OCI-LY1 (cell line): ENCODE measurements around the gene SSBP3.

Source experiments
- H2AFZ ChIP-seq: fragments of 200-600 bp; sonication (generic), shearing (Covaris generic); 2 replicates; pipeline ENCODE4 v1.6.0; 2014; ENCODE audit warnings: antibody characterized with exemption, mild to moderate bottlenecking, low read length
- H3F3A ChIP-seq: fragments of 200-600 bp; sonication (generic), shearing (Covaris generic); 2 replicates; pipeline ENCODE4 v1.6.0; 2014; ENCODE audit warnings: mild to moderate bottlenecking, antibody characterized with exemption, low read length, moderate library complexity; ENCODE audit not compliant: insufficient read depth
- H3K27ac ChIP-seq: fragments of 200-600 bp; sonication (generic); 2 replicates; pipeline ENCODE4 v1.5.1; 2014; ENCODE audit warnings: low read length, mixed run types, mild to moderate bottlenecking, low read depth; ENCODE audit not compliant: poor library complexity, severe bottlenecking
- H3K27me3 ChIP-seq: fragments of 200-600 bp; sonication (generic); 2 replicates; pipeline ENCODE4 v1.6.0; 2014; ENCODE audit warnings: antibody characterized with exemption, mild to moderate bottlenecking, low read length, moderate library complexity; ENCODE audit not compliant: insufficient read depth
- H3K36me3 ChIP-seq: fragments of 200-600 bp; sonication (generic); 2 replicates; pipeline ENCODE4 v1.6.1; 2014; ENCODE audit warnings: mild to moderate bottlenecking, antibody characterized with exemption, low read length, moderate library complexity, mixed read lengths; ENCODE audit not compliant: insufficient read depth
- H3K4me1 ChIP-seq: fragments of 200-600 bp; sonication (generic); 2 replicates; pipeline ENCODE4 v1.5.1; 2014; ENCODE audit warnings: mild to moderate bottlenecking, low read length, moderate library complexity; ENCODE audit not compliant: insufficient read depth, severe bottlenecking
- H3K4me2 ChIP-seq: fragments of 200-600 bp; sonication (generic), shearing (Covaris generic); 2 replicates; pipeline ENCODE4 v1.6.1; 2014; ENCODE audit warnings: low read length
- H3K4me3 ChIP-seq: fragments of 200-600 bp; sonication (generic); 2 replicates; pipeline ENCODE4 v1.5.1; 2014; ENCODE audit warnings: low read length, low read depth, mild to moderate bottlenecking, mixed read lengths; ENCODE audit not compliant: poor library complexity, severe bottlenecking
- H3K79me2 ChIP-seq: fragments of 200-600 bp; shearing (Covaris generic); 2 replicates; pipeline ENCODE4 v1.6.1; 2016; ENCODE audit warnings: mixed run types, low read length, mixed read lengths; ENCODE audit not compliant: insufficient read depth
- H3K9ac ChIP-seq: fragments of 200-600 bp; sonication (generic), shearing (Covaris generic); 2 replicates; pipeline ENCODE4 v1.6.1; 2014; ENCODE audit warnings: mild to moderate bottlenecking, low read length, mixed read lengths
- H3K9me2 ChIP-seq: fragments of 200-600 bp; sonication (generic), shearing (Covaris generic); 2 replicates; pipeline ENCODE4 v1.6.1; 2014; ENCODE audit warnings: low read depth, mild to moderate bottlenecking, low read length, mixed read lengths
- H3K9me3 ChIP-seq: fragments of 200-600 bp; shearing (Covaris generic); 2 replicates; pipeline ENCODE4 v1.6.1; 2014; ENCODE audit warnings: low read length, mixed read lengths
- H4K20me1 ChIP-seq: fragments of 200-600 bp; sonication (generic), shearing (Covaris generic); 2 replicates; pipeline ENCODE4 v1.6.0; 2016; ENCODE audit warnings: mild to moderate bottlenecking, low read length; ENCODE audit not compliant: insufficient read depth
- CTCF ChIP-seq: fragments of 200-600 bp; sonication (generic), shearing (Covaris generic); IDR thresholded peaks from 2 replicates; pipeline ENCODE4 v1.5.1; 2017; ENCODE audit warnings: mild to moderate bottlenecking, antibody characterized with exemption, low read length, moderate library complexity, mixed read lengths
- EZH2 ChIP-seq: fragments of 200-600 bp; sonication (generic), shearing (Covaris generic); IDR thresholded peaks from 2 replicates; pipeline ENCODE4 v1.8.0; 2017; ENCODE audit warnings: borderline replicate concordance, mixed run types, mild to moderate bottlenecking, antibody characterized with exemption, low read length, moderate library complexity, mixed read lengths

Gene SSBP3

DNA sequence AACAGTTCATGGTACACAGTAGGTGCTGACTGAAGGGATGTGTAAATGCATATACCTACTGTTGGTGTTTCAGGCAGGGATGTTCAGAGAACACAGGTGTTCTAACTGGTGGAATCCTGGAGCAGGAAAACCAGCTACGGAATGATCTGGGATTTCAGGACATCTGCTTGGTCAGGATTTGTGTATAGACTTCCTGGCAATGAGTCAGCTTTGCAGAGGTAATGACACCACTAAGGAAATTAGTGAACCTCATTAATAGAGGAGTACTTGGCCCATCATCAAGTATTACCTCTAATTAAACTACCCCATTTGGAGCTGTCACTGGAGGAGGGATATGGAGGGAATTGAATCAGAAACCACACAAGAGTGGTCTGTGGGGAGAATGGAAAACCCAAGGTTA lies 198.9 kb downstream of the SSBP3 start:
- no peaks in the 10 kb centered on the region for H4K20me1 ChIP-seq
- TF ChIP-seq CTCF = no peak
- TF ChIP-seq EZH2 = no peak
- no peak overlapping the region for H3K4me2 ChIP-seq
- no peaks in the 10 kb centered on the region for H3K9me2 ChIP-seq
- H3K4me1 ChIP-seq = peaks cover 5% of the 10 kb centered on the region
- H3K9me3 ChIP-seq = no peaks in the 10 kb centered on the region
- H3K79me2 ChIP-seq = peaks cover 6% of the 10 kb centered on the region
- H3K4me3 ChIP-seq = no peak overlapping the region
- no peaks in the 10 kb centered on the region for H3F3A ChIP-seq
- H3K27me3 ChIP-seq = no peaks in the 10 kb centered on the region
- H3K36me3 ChIP-seq = peaks cover 78% of the 10 kb centered on the region
- no peak overlapping the region for H3K27ac ChIP-seq
- no peak overlapping the region for H3K9ac ChIP-seq
- H2AFZ ChIP-seq = no peak overlapping the region

DNA sequence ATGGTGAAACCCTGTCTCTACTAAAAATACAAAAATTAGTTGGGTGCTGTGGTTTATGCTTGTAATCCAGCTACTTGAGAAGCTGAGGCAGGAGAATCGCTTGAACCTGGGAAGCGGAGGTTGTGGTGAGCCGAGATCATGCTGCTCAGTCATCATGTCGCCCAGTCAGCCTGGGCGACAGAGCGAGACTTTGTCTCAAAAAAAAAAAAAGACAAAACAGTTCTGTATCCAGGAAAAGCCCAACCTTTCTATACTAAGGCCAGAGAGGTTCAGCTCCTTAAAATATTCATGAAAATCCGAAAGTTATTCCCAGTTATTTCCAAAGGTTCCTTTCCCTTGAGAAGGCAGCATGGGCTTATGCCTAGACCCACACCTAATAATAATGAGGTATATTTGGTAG lies 202.0 kb downstream of the SSBP3 start:
- Histone ChIP-seq H3K9ac (no peak overlapping the region), H3K4me3 (no peak overlapping the region), H4K20me1 (no peaks in the 10 kb centered on the region), H2AFZ (no peak overlapping the region), H3K36me3 (peaks cover 50% of the 10 kb centered on the region), H3K79me2 (peaks cover 29% of the 10 kb centered on the region), H3K27me3 (no peaks in the 10 kb centered on the region), H3K27ac (no peak overlapping the region), H3K9me2 (no peaks in the 10 kb centered on the region), H3K4me1 (peaks cover 26% of the 10 kb centered on the region), H3K4me2 (no peak overlapping the region), H3F3A (no peaks in the 10 kb centered on the region), H3K9me3 (no peaks in the 10 kb centered on the region)
- TF ChIP-seq CTCF (no peak), EZH2 (no peak)

GRCh38 chr1:54200519-54200997 lies 205.6 kb downstream of the SSBP3 start:
- no peaks in the 10 kb centered on the region for H4K20me1 ChIP-seq
- peak overlapping the region; percentile 78 for H3K4me3 ChIP-seq
- H3K79me2 ChIP-seq = peaks cover 29% of the 10 kb centered on the region
- peaks cover 29% of the 10 kb centered on the region for H3K36me3 ChIP-seq
- H3K27me3 ChIP-seq = no peaks in the 10 kb centered on the region
- H3K9me2 ChIP-seq = no peaks in the 10 kb centered on the region
- peak overlapping the region; percentile 82 for H3K4me2 ChIP-seq
- no peak for TF ChIP-seq CTCF
- TF ChIP-seq EZH2 = no peak
- H3K27ac ChIP-seq = peak overlapping the region; percentile 23
- H3K4me1 ChIP-seq = peaks cover 32% of the 10 kb centered on the region
- H2AFZ ChIP-seq = no peak overlapping the region
- H3K9ac ChIP-seq = peak overlapping the region; percentile 87
- no peaks in the 10 kb centered on the region for H3K9me3 ChIP-seq
- no peaks in the 10 kb centered on the region for H3F3A ChIP-seq
